ENCODE measurements around the gene BMP2K.
"Not testable (repeated sequence)": the region's sequence is repeated elsewhere in the genome, so short reads cannot be mapped to it uniquely, and the experiment has no call there.

BMP2K gene

GRCh38 chr4:78788007-78788889 lies 12.1 kb downstream of the BMP2K start:
- no peaks in the 10 kb centered on the region for H3K9me3 Mint-ChIP-seq
- H3K27ac Mint-ChIP-seq, result no peak overlapping the region
- no peak overlapping the region for H3K4me3 Mint-ChIP-seq
- no peaks in the 10 kb centered on the region for H3K27me3 Mint-ChIP-seq
- intact Hi-C loops (cut with micrococcal nuclease), result no loop called here
- peaks cover 52% of the 10 kb centered on the region for H3K36me3 Mint-ChIP-seq (ENCODE audit: low read depth)
- H3K4me1 Mint-ChIP-seq (ENCODE audit: low read depth), result peaks cover 44% of the 10 kb centered on the region

- H3K27ac Mint-ChIP-seq, H3K9me3 Mint-ChIP-seq: not testable (repeated sequence)
Observed at GRCh38 chr4:78795594-78796416, 19.7 kb downstream of the BMP2K start.

GRCh38 chr4:78796526-78796925 lies 20.4 kb downstream of the BMP2K start:
- no peaks in the 10 kb centered on the region for H3K27me3 Mint-ChIP-seq
- H3K4me3 Mint-ChIP-seq, result no peak overlapping the region
- H3K4me1 Mint-ChIP-seq (ENCODE audit: low read depth), result peaks cover 40% of the 10 kb centered on the region
- peaks cover 57% of the 10 kb centered on the region for H3K36me3 Mint-ChIP-seq (ENCODE audit: low read depth)
- peak overlapping the region; percentile 1 for H3K27ac Mint-ChIP-seq
- intact Hi-C loops (cut with micrococcal nuclease), result no loop called here
- no peaks in the 10 kb centered on the region for H3K9me3 Mint-ChIP-seq

More at GRCh38 chr4:78795594-78796416, 19.7 kb downstream of the BMP2K start:
- H3K27me3 Mint-ChIP-seq; intact Hi-C loops (cut with micrococcal nuclease); H3K4me3 Mint-ChIP-seq: not testable (repeated sequence)
- Mint-ChIP-seq H3K4me1 (ENCODE audit: low read depth) (peaks cover 40% of the 10 kb centered on the region), H3K36me3 (ENCODE audit: low read depth) (peaks cover 57% of the 10 kb centered on the region)

- Mint-ChIP-seq H3K4me1 (ENCODE audit: low read depth) (peaks cover 46% of the 10 kb centered on the region), H3K27me3 (no peaks in the 10 kb centered on the region)
- intact Hi-C loops (cut with micrococcal nuclease), result no loop called here
Observed at GRCh38 chr4:78797777-78798284, 21.7 kb downstream of the BMP2K start.

GRCh38 chr4:78799551-78800495 lies 23.7 kb downstream of the BMP2K start:
- Mint-ChIP-seq H3K4me1 (ENCODE audit: low read depth) (peaks cover 51% of the 10 kb centered on the region), H3K27me3 (no peaks in the 10 kb centered on the region), H3K27ac (no peak overlapping the region), H3K36me3 (ENCODE audit: low read depth) (peaks cover 47% of the 10 kb centered on the region), H3K9me3 (no peaks in the 10 kb centered on the region), H3K4me3 (no peak overlapping the region)
- intact Hi-C loops (cut with micrococcal nuclease), result no loop called here

More at GRCh38 chr4:78797777-78798284, 21.7 kb downstream of the BMP2K start:
- Mint-ChIP-seq H3K9me3 (no peaks in the 10 kb centered on the region), H3K27ac (no peak overlapping the region), H3K36me3 (ENCODE audit: low read depth) (peaks cover 57% of the 10 kb centered on the region), H3K4me3 (no peak overlapping the region)

- Mint-ChIP-seq H3K4me3 (no peak overlapping the region), H3K27ac (no peak overlapping the region), H3K27me3 (no peaks in the 10 kb centered on the region), H3K4me1 (ENCODE audit: low read depth) (peaks cover 57% of the 10 kb centered on the region), H3K9me3 (no peaks in the 10 kb centered on the region), H3K36me3 (ENCODE audit: low read depth) (peaks cover 45% of the 10 kb centered on the region)
- intact Hi-C loops (cut with micrococcal nuclease), result no loop called here
Observed at GRCh38 chr4:78800965-78801364, 24.8 kb downstream of the BMP2K start.

GRCh38 chr4:78803983-78804382 lies 27.8 kb downstream of the BMP2K start:
- H3K27ac Mint-ChIP-seq, result no peak overlapping the region
- peaks cover 9% of the 10 kb centered on the region for H3K9me3 Mint-ChIP-seq
- no peak overlapping the region for H3K4me3 Mint-ChIP-seq
- peaks cover 46% of the 10 kb centered on the region for H3K4me1 Mint-ChIP-seq (ENCODE audit: low read depth)
- intact Hi-C loops (cut with micrococcal nuclease), result no loop called here
- no peaks in the 10 kb centered on the region for H3K27me3 Mint-ChIP-seq
- peaks cover 55% of the 10 kb centered on the region for H3K36me3 Mint-ChIP-seq (ENCODE audit: low read depth)

GRCh38 chr4:78806943-78807460 lies 30.9 kb downstream of the BMP2K start:
- Mint-ChIP-seq H3K9me3 (peaks cover 9% of the 10 kb centered on the region), H3K36me3 (ENCODE audit: low read depth) (peaks cover 58% of the 10 kb centered on the region), H3K27ac (no peak overlapping the region), H3K4me3 (no peak overlapping the region), H3K4me1 (ENCODE audit: low read depth) (peaks cover 47% of the 10 kb centered on the region), H3K27me3 (no peaks in the 10 kb centered on the region)
- intact Hi-C loops (cut with micrococcal nuclease), result loop anchor here (5.0 kb wide), 1 partner anchor 35 kb away; no protein-coding TSS in a partner anchor

- H3K4me3 Mint-ChIP-seq, result peak overlapping the region; percentile 9
- H3K4me1 Mint-ChIP-seq (ENCODE audit: low read depth), result peaks cover 58% of the 10 kb centered on the region
- peaks cover 25% of the 10 kb centered on the region for H3K9me3 Mint-ChIP-seq
- H3K36me3 Mint-ChIP-seq (ENCODE audit: low read depth), result peaks cover 81% of the 10 kb centered on the region
- intact Hi-C loops (cut with micrococcal nuclease), result loop anchor here (5.0 kb wide), 1 partner anchor 33 kb away; no protein-coding TSS in a partner anchor
- no peaks in the 10 kb centered on the region for H3K27me3 Mint-ChIP-seq
- no peak overlapping the region for H3K27ac Mint-ChIP-seq
Observed at GRCh38 chr4:78809295-78809694, 33.1 kb downstream of the BMP2K start.

- H3K4me3 Mint-ChIP-seq, result no peak overlapping the region
- intact Hi-C loops (cut with micrococcal nuclease), result loop anchor here (5.0 kb wide), 1 partner anchor 32 kb away; no protein-coding TSS in a partner anchor
- peaks cover 28% of the 10 kb centered on the region for H3K9me3 Mint-ChIP-seq
- peaks cover 86% of the 10 kb centered on the region for H3K36me3 Mint-ChIP-seq (ENCODE audit: low read depth)
- H3K4me1 Mint-ChIP-seq (ENCODE audit: low read depth), result peaks cover 50% of the 10 kb centered on the region
- H3K27ac Mint-ChIP-seq, result no peak overlapping the region
- H3K27me3 Mint-ChIP-seq, result no peaks in the 10 kb centered on the region
Observed at GRCh38 chr4:78809928-78810835, 34.0 kb downstream of the BMP2K start.

- Mint-ChIP-seq H3K27ac (no peak overlapping the region), H3K9me3 (peaks cover 28% of the 10 kb centered on the region), H3K27me3 (no peaks in the 10 kb centered on the region), H3K4me3 (no peak overlapping the region), H3K4me1 (ENCODE audit: low read depth) (peaks cover 45% of the 10 kb centered on the region), H3K36me3 (ENCODE audit: low read depth) (peaks cover 84% of the 10 kb centered on the region)
- intact Hi-C loops (cut with micrococcal nuclease), result no loop called here
Observed at GRCh38 chr4:78811034-78811433, 34.9 kb downstream of the BMP2K start.

GRCh38 chr4:78818530-78819079 lies 42.5 kb downstream of the BMP2K start:
- H3K27ac Mint-ChIP-seq, result no peak overlapping the region
- no peaks in the 10 kb centered on the region for H3K27me3 Mint-ChIP-seq
- intact Hi-C loops (cut with micrococcal nuclease), result loop anchor here (5.0 kb wide), 1 partner anchor 36 kb away; no protein-coding TSS in a partner anchor
- H3K9me3 Mint-ChIP-seq, result peaks cover 10% of the 10 kb centered on the region
- peaks cover 74% of the 10 kb centered on the region for H3K36me3 Mint-ChIP-seq (ENCODE audit: low read depth)
- H3K4me1 Mint-ChIP-seq (ENCODE audit: low read depth), result peaks cover 23% of the 10 kb centered on the region
- no peak overlapping the region for H3K4me3 Mint-ChIP-seq
